ENCODE data around the gene CFAP70.

The CFAP70 gene

GRCh38 chr10:73251683-73252444, 106.8 kb downstream of the CFAP70 start:
- DNase-seq = no peak

- DNase-seq = no peak
Measured at GRCh38 chr10:73248259-73248724, 110.4 kb downstream of the CFAP70 start.

- no peak for DNase-seq
Measured at GRCh38 chr10:73247509-73248258, 111.0 kb downstream of the CFAP70 start.

GRCh38 chr10:73246646-73247508, 111.8 kb downstream of the CFAP70 start, which contains the start of gene DNAJC9:
TSS of gene DNAJC9 (minus strand) at chr10:73247255. CDS start at chr10:73247189, 66 bp downstream.
- peak; percentile 97 for DNase-seq

- DNase-seq = no peak
Measured at GRCh38 chr10:73246322-73246645, 112.4 kb downstream of the CFAP70 start.

GRCh38 chr10:73244866-73245477, 113.7 kb downstream of the CFAP70 start:
- no peak for DNase-seq

- DNase-seq = no peak
Measured at GRCh38 chr10:73239908-73240307, 118.8 kb downstream of the CFAP70 start.

- no peak for DNase-seq
Measured at GRCh38 chr10:73238990-73239566, 119.6 kb downstream of the CFAP70 start.

- DNase-seq = no peak
Measured at GRCh38 chr10:73234695-73235094, 124.0 kb downstream of the CFAP70 start.

- no peak for DNase-seq
Measured at GRCh38 chr10:73233883-73234282, 124.8 kb downstream of the CFAP70 start.

- DNase-seq = no peak
Measured at GRCh38 chr10:73232887-73233286, 125.8 kb downstream of the CFAP70 start.

- no peak for DNase-seq
Measured at GRCh38 chr10:73229567-73229966, 129.1 kb downstream of the CFAP70 start.

- DNase-seq = no peak
Measured at GRCh38 chr10:73228247-73228646, 130.4 kb downstream of the CFAP70 start.

GRCh38 chr10:73226663-73227062, 132.0 kb downstream of the CFAP70 start:
- DNase-seq = no peak

- no peak for DNase-seq
Measured at GRCh38 chr10:73225518-73225917, 133.1 kb downstream of the CFAP70 start.

GRCh38 chr10:73220989-73221388, 137.7 kb downstream of the CFAP70 start:
- no peak for DNase-seq

- DNase-seq = no peak
Measured at GRCh38 chr10:73219384-73219783, 139.3 kb downstream of the CFAP70 start.

GRCh38 chr10:73218431-73219191, 140.1 kb downstream of the CFAP70 start:
- DNase-seq = no peak

- DNase-seq = no peak
Measured at GRCh38 chr10:73217628-73218027, 141.0 kb downstream of the CFAP70 start.

- no peak for DNase-seq
Measured at GRCh38 chr10:73215749-73216148, 142.9 kb downstream of the CFAP70 start.

GRCh38 chr10:73211106-73211811, 147.4 kb downstream of the CFAP70 start:
- DNase-seq = no peak
